GM12801 (cell line): ENCODE results near the gene TRAIP.

Experiments used
- CTCF ChIP-seq: IDR thresholded peaks from one replicate; pipeline ENCODE4 v1.5.1; 2011; ENCODE audit warnings: control low read depth; ENCODE audit not compliant: insufficient read length; ENCODE audit errors: extremely low read depth

TRAIP gene

GRCh38 chr3:49840388-49840787 lies 16.0 kb downstream of the TRAIP start:
- TF ChIP-seq CTCF = no peak

- peak; percentile 69 for TF ChIP-seq CTCF
These were observed 17.1 kb downstream of the TRAIP start for GRCh38 chr3:49839193-49839809.

- no peak for TF ChIP-seq CTCF
These were observed 25.0 kb downstream of the TRAIP start for GRCh38 chr3:49831341-49831740.

- TF ChIP-seq CTCF = no peak
These were observed 30.3 kb downstream of the TRAIP start for GRCh38 chr3:49826016-49826415.

- TF ChIP-seq CTCF = no peak
These were observed 42.7 kb downstream of the TRAIP start, which contains the start of gene UBA7 for GRCh38 chr3:49813497-49814174. Gene UBA7 (minus strand): TSS chr3:49813953. CDS start chr3:49813787, 166 bp downstream.

GRCh38 chr3:49812916-49813496 lies 43.4 kb downstream of the TRAIP start:
- no peak for TF ChIP-seq CTCF

- no peak for TF ChIP-seq CTCF
These were observed 48.8 kb downstream of the TRAIP start for GRCh38 chr3:49807431-49808114.
